Mesothelial cell of epicardium (in vitro differentiated cells): ENCODE results near the gene PDCD1. TPM values are rescaled to one million over a fixed set of nuclear protein-coding genes. Genes with fewer than 3 reads are reported as not detected.
"Not testable (repeated sequence)": the region's sequence is repeated elsewhere in the genome, so short reads cannot be mapped to it uniquely, and the experiment has no call there.

Experiments used
- DNase-seq, 2 experiments: peaks; one replicate each; pipeline ENCODE4 v3.0.0; 2021; ENCODE audit warnings: low spot score in 2 of 2; ENCODE audit not compliant: unreplicated experiment in 2 of 2
- H3K27ac Mint-ChIP-seq: 2 replicates; pipeline ENCODE4 v1.8.0; 2021; ENCODE audit warnings: mixed read lengths
- H3K27me3 Mint-ChIP-seq: 2 replicates; pipeline ENCODE4 v1.8.0; 2021; ENCODE audit warnings: low read depth, mixed read lengths
- H3K36me3 Mint-ChIP-seq: 2 replicates; pipeline ENCODE4 v1.8.0; 2021; ENCODE audit warnings: mixed read lengths
- H3K4me1 Mint-ChIP-seq: 2 replicates; pipeline ENCODE4 v1.8.0; 2021; ENCODE audit warnings: mixed read lengths
- H3K4me3 Mint-ChIP-seq: 2 replicates; pipeline ENCODE4 v1.8.0; 2021; ENCODE audit warnings: mild to moderate bottlenecking, moderate library complexity, mixed read lengths
- H3K9me3 Mint-ChIP-seq: 2 replicates; pipeline ENCODE4 v1.8.0; 2021; ENCODE audit warnings: mixed read lengths
- total RNA-seq: library from RNA; stranded (reverse); gene quantifications from 3 replicates; pipeline ENCODE4 v1.2.1, GENCODE V29; 2021
- TF ChIP-seq, protein P1 (sequence below): fragments of 200-600 bp; sonication (generic); IDR thresholded peaks from one replicate; pipeline ENCODE4 v1.5.0; 2021; ENCODE audit warnings: antibody characterized with exemption; ENCODE audit not compliant: unreplicated experiment

The PDCD1 gene
- not detected in 3 replicates for total RNA-seq

GRCh38 chr2:241858206-241859016 lies at the start of gene PDCD1:
Gene PDCD1 (minus strand): TSS chr2:241858894. CDS start chr2:241858838, 56 bp downstream.
- Mint-ChIP-seq H3K9me3 (no peaks in the 10 kb centered on the region), H3K4me1 (peaks cover 8% of the 10 kb centered on the region), H3K27me3 (peaks cover 4% of the 10 kb centered on the region), H3K36me3 (no peaks in the 10 kb centered on the region), H3K27ac (no peak within 1 kb of the TSS), H3K4me3 (peak within 1 kb of the TSS; percentile 10)
- TF ChIP-seq, protein P1, sequence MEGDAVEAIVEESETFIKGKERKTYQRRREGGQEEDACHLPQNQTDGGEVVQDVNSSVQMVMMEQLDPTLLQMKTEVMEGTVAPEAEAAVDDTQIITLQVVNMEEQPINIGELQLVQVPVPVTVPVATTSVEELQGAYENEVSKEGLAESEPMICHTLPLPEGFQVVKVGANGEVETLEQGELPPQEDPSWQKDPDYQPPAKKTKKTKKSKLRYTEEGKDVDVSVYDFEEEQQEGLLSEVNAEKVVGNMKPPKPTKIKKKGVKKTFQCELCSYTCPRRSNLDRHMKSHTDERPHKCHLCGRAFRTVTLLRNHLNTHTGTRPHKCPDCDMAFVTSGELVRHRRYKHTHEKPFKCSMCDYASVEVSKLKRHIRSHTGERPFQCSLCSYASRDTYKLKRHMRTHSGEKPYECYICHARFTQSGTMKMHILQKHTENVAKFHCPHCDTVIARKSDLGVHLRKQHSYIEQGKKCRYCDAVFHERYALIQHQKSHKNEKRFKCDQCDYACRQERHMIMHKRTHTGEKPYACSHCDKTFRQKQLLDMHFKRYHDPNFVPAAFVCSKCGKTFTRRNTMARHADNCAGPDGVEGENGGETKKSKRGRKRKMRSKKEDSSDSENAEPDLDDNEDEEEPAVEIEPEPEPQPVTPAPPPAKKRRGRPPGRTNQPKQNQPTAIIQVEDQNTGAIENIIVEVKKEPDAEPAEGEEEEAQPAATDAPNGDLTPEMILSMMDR, result no peak
- peak in 1 of 2 experiments; percentile 23 for DNase-seq

DNA sequence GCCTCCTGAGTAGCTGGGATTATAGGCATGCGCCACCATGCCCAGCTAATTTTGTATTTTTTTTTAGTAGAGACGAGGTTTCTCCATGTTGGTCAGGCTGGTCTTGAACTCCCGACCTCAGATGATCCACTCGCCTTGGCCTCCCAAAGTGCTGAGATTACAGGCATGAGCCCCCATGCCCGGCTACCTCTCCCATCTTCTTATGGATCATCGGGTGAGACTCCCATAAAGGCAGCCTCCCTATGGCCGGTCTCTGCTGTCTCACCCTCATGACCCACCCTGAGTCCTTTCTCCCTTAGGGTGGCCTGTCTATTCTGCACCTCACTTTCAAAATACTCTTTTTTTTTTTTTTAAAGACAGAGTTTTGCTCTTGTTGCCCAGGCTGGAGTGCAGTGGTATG lies 49.1 kb upstream of the PDCD1 start:
- not testable (repeated sequence) for H3K4me3 Mint-ChIP-seq, H3K27me3 Mint-ChIP-seq, H3K27ac Mint-ChIP-seq, H3K9me3 Mint-ChIP-seq, H3K4me1 Mint-ChIP-seq, DNase-seq, H3K36me3 Mint-ChIP-seq

DNA sequence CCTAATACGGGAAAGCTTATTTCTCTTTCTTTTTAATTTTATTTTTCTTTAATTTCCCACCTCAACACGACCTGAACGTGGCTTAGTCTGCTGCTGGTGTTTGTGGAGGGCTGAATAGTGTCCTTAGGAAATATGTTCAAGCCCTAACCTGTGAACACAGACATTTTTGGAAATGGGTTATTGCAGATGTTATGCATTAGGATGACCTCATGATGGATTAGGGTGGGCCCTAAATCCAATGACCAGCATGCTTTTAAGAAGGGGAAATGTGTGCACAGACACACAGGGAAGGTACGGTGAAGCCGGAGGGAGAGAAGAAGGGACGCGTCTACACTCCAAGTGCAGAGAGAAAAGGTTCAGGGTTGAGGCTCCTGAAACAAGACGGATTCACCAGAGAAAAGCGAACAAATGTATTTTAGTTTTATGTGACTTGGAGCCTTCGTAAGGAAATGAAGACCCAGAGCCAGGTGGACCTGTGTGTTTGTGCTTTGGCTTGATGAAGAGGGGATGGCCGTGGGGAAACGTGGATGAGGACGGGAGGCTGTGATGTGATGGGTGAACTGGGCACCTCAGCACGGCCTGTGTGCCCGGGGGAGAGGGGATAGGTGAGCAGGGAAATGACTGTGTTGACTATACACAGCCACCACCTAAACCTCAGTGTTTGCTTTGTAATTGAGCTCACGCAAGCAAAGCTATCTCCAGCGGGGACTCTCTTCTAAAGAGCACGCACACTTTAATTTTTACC lies 48.3 kb upstream of the PDCD1 start:
- H3K4me3 Mint-ChIP-seq, result no peak overlapping the region
- TF ChIP-seq, protein P1, result no peak
- no peak for DNase-seq
- H3K9me3 Mint-ChIP-seq, result peaks cover 4% of the 10 kb centered on the region
- no peaks in the 10 kb centered on the region for H3K27me3 Mint-ChIP-seq
- no peak overlapping the region for H3K27ac Mint-ChIP-seq
- H3K4me1 Mint-ChIP-seq, result no peaks in the 10 kb centered on the region
- no peaks in the 10 kb centered on the region for H3K36me3 Mint-ChIP-seq

GRCh38 chr2:241906378-241906770 lies 47.7 kb upstream of the PDCD1 start:
- H3K27ac Mint-ChIP-seq, DNase-seq, H3K4me3 Mint-ChIP-seq, H3K9me3 Mint-ChIP-seq, H3K36me3 Mint-ChIP-seq, H3K4me1 Mint-ChIP-seq, H3K27me3 Mint-ChIP-seq: not testable (repeated sequence)

GRCh38 chr2:241905716-241906377 lies 47.2 kb upstream of the PDCD1 start:
- TF ChIP-seq, protein P1, result no peak
- peaks cover 9% of the 10 kb centered on the region for H3K4me1 Mint-ChIP-seq
- H3K27me3 Mint-ChIP-seq, result no peaks in the 10 kb centered on the region

DNA sequence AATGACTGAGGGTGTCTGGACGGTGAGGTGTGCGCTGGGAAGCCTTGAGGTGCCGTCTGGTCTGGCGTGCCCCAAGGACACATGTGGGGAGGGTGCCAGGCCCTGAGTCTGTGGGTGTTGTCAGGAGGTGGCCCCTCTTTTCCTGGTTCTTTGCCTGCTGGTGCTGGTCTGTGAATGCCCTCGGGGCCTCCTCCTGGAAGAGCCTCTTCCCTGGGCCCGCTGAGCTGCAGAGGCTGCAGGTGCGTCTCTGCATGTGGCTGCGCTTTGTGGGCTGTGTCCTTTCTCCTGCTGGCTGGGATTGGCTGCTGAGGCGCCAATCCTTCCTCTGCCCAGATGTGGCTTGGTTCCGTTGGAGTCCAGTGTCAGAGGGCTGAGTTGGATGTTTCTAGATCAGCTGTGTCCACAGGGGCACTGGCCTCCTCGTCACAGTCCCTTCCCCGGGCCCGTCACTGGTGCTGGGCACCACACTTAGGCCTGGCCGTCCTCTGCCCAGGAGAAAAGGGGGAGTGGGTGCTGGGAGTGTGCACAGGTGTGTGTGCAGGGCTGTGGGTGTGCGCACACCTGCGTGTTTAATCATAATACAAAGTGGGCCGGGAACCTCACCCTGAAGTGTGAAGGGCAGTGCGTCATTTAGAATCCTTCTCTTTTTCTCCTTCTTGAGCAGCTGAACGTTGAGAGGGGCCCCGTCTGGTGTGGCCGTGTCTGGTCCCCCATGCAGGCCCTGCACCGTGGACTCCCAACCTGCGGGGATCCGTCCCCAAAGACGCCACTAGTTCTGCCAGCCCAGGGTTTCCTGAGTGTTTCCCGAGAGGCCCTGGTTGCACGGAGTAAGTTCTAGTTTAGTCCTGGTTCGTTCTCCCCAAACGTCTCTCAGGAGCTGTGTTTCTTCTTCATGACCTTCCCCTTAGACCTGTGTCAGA lies 46.4 kb upstream of the PDCD1 start:
- TF ChIP-seq, protein P1, result no peak
- H3K27ac Mint-ChIP-seq, result no peak overlapping the region
- H3K27me3 Mint-ChIP-seq, result no peaks in the 10 kb centered on the region
- no peak overlapping the region for H3K4me3 Mint-ChIP-seq
- no peak for DNase-seq
- H3K9me3 Mint-ChIP-seq, result no peaks in the 10 kb centered on the region
- H3K4me1 Mint-ChIP-seq, result peaks cover 9% of the 10 kb centered on the region
- no peaks in the 10 kb centered on the region for H3K36me3 Mint-ChIP-seq

More at GRCh38 chr2:241905716-241906377, 47.2 kb upstream of the PDCD1 start:
- Mint-ChIP-seq H3K36me3 (no peaks in the 10 kb centered on the region), H3K4me3 (no peak overlapping the region), H3K27ac (no peak overlapping the region), H3K9me3 (no peaks in the 10 kb centered on the region)
- DNase-seq, result no peak
